Kidney epithelial cell (primary cell): ENCODE results near the gene ACTMAP. TPM values are rescaled to one million over a fixed set of nuclear protein-coding genes. Genes with fewer than 3 reads are reported as not detected.
"Not testable (repeated sequence)": the region's sequence is repeated elsewhere in the genome, so short reads cannot be mapped to it uniquely, and the experiment has no call there.

Experiments
- DNase-seq: peaks from one replicate; pipeline ENCODE4 v3.0.0-alpha.2; 2010; ENCODE audit warnings: low read depth
- H3K27me3 ChIP-seq: 2 replicates; pipeline ENCODE4 v1.6.0; 2011; ENCODE audit warnings: low read length; ENCODE audit not compliant: control insufficient read depth, insufficient read depth
- H3K36me3 ChIP-seq: 2 replicates; pipeline ENCODE4 v1.5.1; 2011; ENCODE audit warnings: low read length; ENCODE audit not compliant: control insufficient read depth, insufficient read depth
- H3K4me3 ChIP-seq: 2 replicates; pipeline ENCODE4 v1.5.1; 2011; ENCODE audit warnings: low read depth, mild to moderate bottlenecking, control low read depth, low read length
- CTCF ChIP-seq: IDR thresholded peaks from 2 replicates; pipeline ENCODE4 v1.5.1; 2011; ENCODE audit warnings: mild to moderate bottlenecking, moderate library complexity, low read length, control low read depth, inconsistent platforms; ENCODE audit not compliant: insufficient read depth, poor library complexity, severe bottlenecking
- total RNA-seq: library from RNA; depleted of rRNA; stranded (reverse); fragments of >200 nt; gene quantifications from 2 replicates; pipeline ENCODE4 v1.2.3, GENCODE V29; 2015

Gene ACTMAP
- total RNA-seq, 1 donor from 2014 or later, result 7.2 TPM

- TF ChIP-seq CTCF, result no peak
- Histone ChIP-seq H3K4me3 (no peak overlapping the region), H3K27me3 (no peaks in the 10 kb centered on the region), H3K36me3 (peaks cover 1% of the 10 kb centered on the region)
- DNase-seq, result no peak
These were observed 11.0 kb downstream of the ACTMAP start for GRCh38 chr19:40739030-40739839.

GRCh38 chr19:40737102-40737644 is 13.1 kb downstream of the ACTMAP start:
- Histone ChIP-seq H3K27me3 (no peaks in the 10 kb centered on the region), H3K4me3 (no peak overlapping the region), H3K36me3 (peaks cover 3% of the 10 kb centered on the region)
- no peak for TF ChIP-seq CTCF
- DNase-seq, result no peak

- TF ChIP-seq CTCF, result no peak
These were observed 13.6 kb downstream of the ACTMAP start for GRCh38 chr19:40736661-40737060.

GRCh38 chr19:40735013-40735771 is 15.1 kb downstream of the ACTMAP start:
- no peak for TF ChIP-seq CTCF
- H3K36me3 ChIP-seq, result peaks cover 3% of the 10 kb centered on the region
- no peak for DNase-seq
- H3K4me3 ChIP-seq, result no peak overlapping the region
- H3K27me3 ChIP-seq, result no peaks in the 10 kb centered on the region

More at GRCh38 chr19:40736661-40737060, 13.6 kb downstream of the ACTMAP start:
- Histone ChIP-seq H3K36me3 (peaks cover 3% of the 10 kb centered on the region), H3K4me3 (no peak overlapping the region), H3K27me3 (no peaks in the 10 kb centered on the region)
- DNase-seq, result no peak

- no peak overlapping the region for H3K4me3 ChIP-seq
- DNase-seq, result no peak
- no peaks in the 10 kb centered on the region for H3K27me3 ChIP-seq
- TF ChIP-seq CTCF, result no peak
- H3K36me3 ChIP-seq, result peaks cover 3% of the 10 kb centered on the region
These were observed 17.1 kb downstream of the ACTMAP start for GRCh38 chr19:40733149-40733548.

GRCh38 chr19:40732304-40732703 is 18.0 kb downstream of the ACTMAP start:
- not testable (repeated sequence) for DNase-seq, H3K36me3 ChIP-seq, H3K4me3 ChIP-seq, H3K27me3 ChIP-seq

- not testable (repeated sequence) for H3K27me3 ChIP-seq, DNase-seq, H3K36me3 ChIP-seq, H3K4me3 ChIP-seq
These were observed 20.2 kb downstream of the ACTMAP start for GRCh38 chr19:40730065-40730464.
